ENCODE data around the gene CD28.

GRCh38 chr2:203672856-203673255, 33.6 kb upstream of the CD28 start:
- TF ChIP-seq EZH2 (IDR thresholded peaks at IDR 0.05; ENCODE audit: borderline replicate concordance, low read depth, low read length, severe bottlenecking) (no peak), CTCF (IDR thresholded peaks at IDR 0.05; ENCODE audit: borderline replicate concordance, extremely low read depth, low read length, poor library complexity, severe bottlenecking) (no peak)

All from DND-41 (cell line).